Spinal cord (tissue), 10 donors: Measurements from ENCODE around the gene JAM3. TPM values are rescaled to one million over a fixed set of nuclear protein-coding genes. Genes with fewer than 3 reads are reported as not detected.
"Not testable (repeated sequence)": the region's sequence is repeated elsewhere in the genome, so short reads cannot be mapped to it uniquely, and the experiment has no call there.

Experiments used
- DNase-seq, 6 donors: peaks; one replicate each; pipeline versions ENCODE4 v3.0.0 to v3.0.0-alpha.2; 2013 to 2015; ENCODE audit warnings: low spot score in 6 of 6, low read depth in 4 of 6
- H3K27ac ChIP-seq: one replicate; pipeline ENCODE4 v1.5.1; 2013; ENCODE audit warnings: low read depth, low read length, control low read depth
- H3K27me3 ChIP-seq: one replicate; pipeline ENCODE4 v1.6.1; 2013; ENCODE audit warnings: low read length; ENCODE audit not compliant: control insufficient read depth, insufficient read depth
- H3K36me3 ChIP-seq: one replicate; pipeline ENCODE4 v1.6.1; 2013; ENCODE audit warnings: low read length; ENCODE audit not compliant: control insufficient read depth, insufficient read depth
- H3K4me1 ChIP-seq: one replicate; pipeline ENCODE4 v1.6.1; 2013; ENCODE audit warnings: low read length; ENCODE audit not compliant: control insufficient read depth, insufficient read depth
- H3K4me3 ChIP-seq: one replicate; pipeline ENCODE4 v1.5.1; 2013; ENCODE audit warnings: low read depth, low read length, control low read depth
- H3K9me3 ChIP-seq: one replicate; pipeline ENCODE4 v1.6.1; 2013; ENCODE audit warnings: low read length; ENCODE audit not compliant: control insufficient read depth, insufficient read depth
- WGBS: methylation state at CpG from one replicate; pipeline ENCODE4 v1.1.5; 2013; ENCODE audit warnings: missing lambda C conversion rate; ENCODE audit not compliant: insufficient coverage; 5-methylcytosine and 5-hydroxymethylcytosine counted together
- polyA plus RNA-seq, 2 donors: library from polyadenylated mRNA; unstranded; fragments of 120-200 nt; gene quantifications; one replicate each; pipeline ENCODE4 v1.2.1, GENCODE V29; 2013; ENCODE audit not compliant: insufficient read length in 2 of 2
- total RNA-seq, 2 donors: library from RNA; depleted of rRNA in 1 of 2; stranded (reverse); fragments of 120-200 nt in 1 of 2; fragments of >200 nt in 1 of 2; gene quantifications; one replicate each; pipeline versions ENCODE4 v1.2.3 to v1.2.4, GENCODE V29; 2013 to 2014
- donor health status: healthy.

The JAM3 gene
- total and polyA plus RNA-seq, 4 donors: 57.9 to 221 (median 108) TPM

DNA sequence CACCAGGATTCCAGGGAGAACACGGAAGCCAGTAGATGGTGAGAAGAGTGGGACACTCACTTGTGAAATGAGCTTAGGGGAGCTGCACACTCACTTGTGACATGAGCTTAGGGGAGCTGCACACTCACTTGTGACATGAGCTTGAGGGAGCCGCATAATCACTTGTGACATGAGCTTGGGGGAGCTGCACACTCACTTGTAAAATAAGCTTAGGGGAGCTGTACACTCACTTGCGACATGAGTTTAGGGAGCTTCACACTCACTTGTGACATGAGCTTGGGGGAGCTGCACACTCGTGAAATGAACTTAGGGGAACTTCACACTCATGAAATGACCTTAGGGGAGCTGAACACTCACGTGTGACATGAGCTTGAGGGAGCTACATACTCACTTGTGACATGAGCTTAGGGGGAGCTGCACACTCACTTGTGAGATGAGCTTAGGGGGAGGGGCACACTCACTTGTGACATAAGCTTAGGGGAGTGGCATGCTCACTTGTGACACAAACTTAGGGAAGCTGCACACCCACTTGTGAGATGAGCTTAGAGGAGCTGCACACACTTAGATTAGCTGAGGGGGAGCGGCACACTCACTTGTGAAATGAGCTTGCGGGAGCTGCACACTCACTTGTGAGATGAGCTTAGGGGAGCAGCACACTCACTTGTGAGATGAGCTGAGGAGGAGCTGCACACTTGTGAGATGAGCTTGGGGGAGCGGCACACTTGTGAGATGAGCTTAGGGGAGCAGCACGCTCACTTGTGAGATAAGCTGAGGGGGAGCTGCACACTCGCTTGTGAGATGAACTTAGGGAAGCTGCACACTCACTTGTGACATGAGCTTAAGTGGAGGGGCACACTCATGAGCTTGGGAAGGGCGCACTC is 95.9 kb downstream of the JAM3 start:
- Histone ChIP-seq H3K4me1 (no peaks in the 10 kb centered on the region), H3K4me3 (no peak overlapping the region), H3K27me3 (no peaks in the 10 kb centered on the region), H3K9me3 (no peaks in the 10 kb centered on the region), H3K27ac (no peak overlapping the region), H3K36me3 (peaks cover 61% of the 10 kb centered on the region)
- DNase-seq: no peak
- WGBS: 89% methylated on average over 11 of the region's 11 CpGs

GRCh38 chr11:134170177-134170918 is 101.5 kb downstream of the JAM3 start:
- Histone ChIP-seq H3K9me3 (no peaks in the 10 kb centered on the region), H3K4me3 (no peak overlapping the region), H3K36me3 (peaks cover 39% of the 10 kb centered on the region), H3K27me3 (no peaks in the 10 kb centered on the region), H3K27ac (no peak overlapping the region), H3K4me1 (no peaks in the 10 kb centered on the region)
- peak in 1 of 6 donors; percentile 24 for DNase-seq
- WGBS: 90% methylated on average over 1 of the region's 6 CpGs

GRCh38 chr11:134170919-134171281 is 102.0 kb downstream of the JAM3 start:
- no peak overlapping the region for H3K27ac ChIP-seq
- no peak for DNase-seq
- H3K4me3 ChIP-seq: no peak overlapping the region
- H3K9me3 ChIP-seq: no peaks in the 10 kb centered on the region
- peaks cover 36% of the 10 kb centered on the region for H3K36me3 ChIP-seq
- 100% methylated on average over 5 of the region's 5 CpGs for WGBS
- no peaks in the 10 kb centered on the region for H3K27me3 ChIP-seq
- H3K4me1 ChIP-seq: no peaks in the 10 kb centered on the region

DNA sequence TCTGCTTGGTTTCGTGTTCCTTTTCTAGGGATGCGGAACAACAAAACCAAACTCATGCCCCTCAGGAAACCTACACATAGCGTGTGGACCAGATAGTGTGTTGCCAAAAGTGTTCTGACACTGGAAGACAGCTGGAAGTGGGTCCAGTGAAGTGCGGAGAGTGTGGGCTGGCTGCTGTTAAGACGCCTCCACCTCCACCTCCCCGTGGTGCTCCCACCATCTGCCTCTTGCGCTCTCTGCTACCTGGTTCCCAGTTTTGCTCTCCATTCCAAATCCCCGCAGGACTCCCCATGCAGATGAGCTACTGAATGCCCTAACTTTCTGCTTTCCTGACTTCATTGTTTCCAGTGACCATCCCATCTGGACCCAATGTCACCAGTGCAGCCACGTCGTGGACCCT is 103.1 kb downstream of the JAM3 start:
- Histone ChIP-seq H3K9me3 (no peaks in the 10 kb centered on the region), H3K36me3 (peaks cover 42% of the 10 kb centered on the region), H3K4me1 (no peaks in the 10 kb centered on the region), H3K27ac (no peak overlapping the region), H3K27me3 (no peaks in the 10 kb centered on the region), H3K4me3 (no peak overlapping the region)
- 97% methylated on average over 9 of the region's 10 CpGs for WGBS
- DNase-seq: no peak

DNA sequence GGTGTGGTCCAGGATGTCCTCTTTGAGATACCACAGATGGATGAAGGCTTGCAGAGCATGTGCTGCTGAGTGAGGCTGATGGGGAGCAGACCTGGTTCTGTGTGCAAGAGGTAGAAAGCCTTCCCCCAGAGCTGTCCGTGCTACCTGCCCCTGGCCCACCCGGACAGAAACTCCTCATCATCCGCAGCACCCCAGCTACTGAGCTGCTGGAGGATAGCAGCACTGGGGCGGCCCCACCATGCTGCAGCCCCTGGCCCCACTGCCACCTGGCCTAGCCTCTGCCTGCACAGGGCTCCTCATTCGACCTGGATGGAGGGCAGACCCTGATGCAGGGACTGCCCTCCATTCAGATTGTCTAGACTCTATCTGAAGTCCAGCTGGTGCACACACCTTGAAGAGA is 104.4 kb downstream of the JAM3 start:
- no peak for DNase-seq
- Histone ChIP-seq H3K4me1 (no peaks in the 10 kb centered on the region), H3K4me3 (no peak overlapping the region), H3K27me3 (no peaks in the 10 kb centered on the region), H3K36me3 (peaks cover 38% of the 10 kb centered on the region), H3K9me3 (no peaks in the 10 kb centered on the region), H3K27ac (no peak overlapping the region)
- WGBS: 98% methylated on average over 5 of the region's 5 CpGs

DNA sequence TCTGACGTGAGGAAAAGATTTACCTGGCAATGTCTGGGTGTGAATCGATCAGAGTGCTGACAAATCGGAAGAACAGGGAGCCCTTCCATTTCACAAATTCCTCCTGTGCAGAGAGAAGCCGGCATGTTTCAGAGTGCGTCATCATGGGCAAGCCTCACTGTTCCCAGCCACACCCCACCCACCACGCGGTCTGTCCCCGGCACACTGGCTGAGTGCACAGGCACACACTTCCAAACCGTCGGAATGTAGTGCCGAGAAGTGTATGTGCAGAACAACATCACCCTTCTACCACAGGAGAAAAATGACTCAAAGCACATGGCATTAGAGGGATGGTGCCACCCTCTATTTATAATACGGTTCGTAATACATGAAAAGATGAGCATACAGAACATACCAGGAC is 107.4 kb downstream of the JAM3 start:
- H3K27me3 ChIP-seq: no peaks in the 10 kb centered on the region
- 94% methylated on average over 12 of the region's 13 CpGs for WGBS
- H3K4me3 ChIP-seq: no peak overlapping the region
- DNase-seq: no peak
- H3K4me1 ChIP-seq: no peaks in the 10 kb centered on the region
- no peaks in the 10 kb centered on the region for H3K9me3 ChIP-seq
- H3K36me3 ChIP-seq: peaks cover 37% of the 10 kb centered on the region
- H3K27ac ChIP-seq: no peak overlapping the region

DNA sequence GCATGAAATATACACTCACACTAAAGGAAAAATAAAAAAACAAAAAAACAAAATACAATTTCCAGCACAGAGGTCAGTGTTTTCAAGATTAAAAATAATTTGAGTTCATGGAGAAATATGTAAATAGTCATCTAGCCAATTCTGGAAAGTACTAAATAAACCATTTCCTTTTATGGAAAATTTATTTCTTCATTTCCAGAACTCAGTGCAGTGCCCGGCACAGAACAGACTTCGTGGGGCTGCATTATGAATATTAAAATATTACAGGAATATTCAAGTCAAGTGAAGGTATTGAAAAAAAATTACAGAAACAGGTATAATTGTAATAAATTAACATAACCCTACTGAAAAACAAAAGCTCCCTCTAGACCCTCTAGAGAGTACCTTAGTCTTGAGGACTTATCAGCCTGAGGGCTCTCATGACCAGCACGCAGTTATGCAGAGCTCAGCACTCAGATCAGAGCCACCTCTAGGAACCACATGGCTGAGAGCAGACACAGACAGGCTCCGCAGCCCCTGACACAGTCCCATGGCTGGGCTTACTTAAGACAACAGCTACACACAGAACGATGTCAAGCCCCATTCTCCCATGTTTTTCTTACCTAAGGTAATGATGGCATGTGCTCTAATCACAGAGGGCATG is 109.3 kb downstream of the JAM3 start:
- no peak for DNase-seq
- 97% methylated on average over 3 of the region's 5 CpGs for WGBS
- H3K9me3 ChIP-seq: no peaks in the 10 kb centered on the region
- H3K4me3 ChIP-seq: no peak overlapping the region
- H3K27ac ChIP-seq: no peak overlapping the region
- H3K4me1 ChIP-seq: no peaks in the 10 kb centered on the region
- no peaks in the 10 kb centered on the region for H3K27me3 ChIP-seq
- peaks cover 26% of the 10 kb centered on the region for H3K36me3 ChIP-seq

DNA sequence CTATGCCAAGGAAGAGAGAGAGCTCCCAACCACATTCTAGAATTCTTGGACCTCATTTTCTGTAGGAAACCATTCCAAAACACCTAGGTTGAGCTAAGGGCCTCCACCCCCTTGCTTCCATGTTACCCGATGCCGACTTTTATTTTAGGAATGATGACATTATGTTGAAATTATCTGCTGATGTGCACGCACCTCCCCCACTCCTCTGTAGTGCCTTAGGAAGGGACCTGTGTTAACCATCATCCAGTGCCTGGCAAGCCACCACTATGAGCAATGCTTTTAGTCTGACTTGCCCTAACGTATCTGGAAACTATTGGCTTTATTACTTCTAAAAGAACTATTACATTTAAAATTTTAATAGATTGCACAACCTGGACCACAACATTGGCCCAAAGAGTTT is 112.8 kb downstream of the JAM3 start:
- no peak overlapping the region for H3K27ac ChIP-seq
- no peaks in the 10 kb centered on the region for H3K27me3 ChIP-seq
- H3K4me1 ChIP-seq: no peaks in the 10 kb centered on the region
- no peaks in the 10 kb centered on the region for H3K9me3 ChIP-seq
- DNase-seq: no peak
- H3K4me3 ChIP-seq: no peak overlapping the region
- H3K36me3 ChIP-seq: peaks cover 11% of the 10 kb centered on the region
- WGBS: 100% methylated on average over 1 of the region's 4 CpGs

- 100% methylated on average over 8 of the region's 8 CpGs for WGBS
- H3K9me3 ChIP-seq, H3K4me3 ChIP-seq, H3K27me3 ChIP-seq, DNase-seq, H3K27ac ChIP-seq, H3K4me1 ChIP-seq: not testable (repeated sequence)
- H3K36me3 ChIP-seq: peaks cover 22% of the 10 kb centered on the region
These were observed 119.2 kb downstream of the JAM3 start for GRCh38 chr11:134188092-134188491.
